DND-41 (cell line): Measurements from ENCODE around the gene PRR19.
A peak's percentile ranks its signal among the peaks of the same experiment; 100 is the strongest.

Source experiments
- ATAC-seq: fragments of 200-7000 bp; cut with Tn5 transposase; 3 replicates; pipeline ENCODE4 v1.9.1; 2021; ENCODE audit warnings: low read depth; ENCODE audit not compliant: insufficient read depth
- DNase-seq: peaks from one replicate; pipeline ENCODE4 v3.0.0-alpha.2; 2020
- H2AFZ ChIP-seq: 2 replicates; pipeline ENCODE4 v1.6.0; 2012; ENCODE audit warnings: low read depth, low read length
- H3K27ac ChIP-seq: 2 replicates; pipeline ENCODE4 v1.5.1; 2012; ENCODE audit warnings: low read length, inconsistent platforms
- H3K27me3 ChIP-seq: fragments of 200-600 bp; sonication (generic); 2 replicates; pipeline ENCODE4 v1.6.0; 2012; ENCODE audit warnings: low read length, mild to moderate bottlenecking, inconsistent platforms; ENCODE audit not compliant: insufficient read depth, poor library complexity
- H3K36me3 ChIP-seq: 2 replicates; pipeline ENCODE4 v1.5.1; 2012; ENCODE audit warnings: low read length, inconsistent platforms; ENCODE audit not compliant: insufficient read depth
- H3K4me1 ChIP-seq: 2 replicates; pipeline ENCODE4 v1.5.1; 2012; ENCODE audit warnings: mild to moderate bottlenecking, low read length; ENCODE audit not compliant: insufficient read depth
- H3K4me2 ChIP-seq: 2 replicates; pipeline ENCODE4 v1.6.0; 2012; ENCODE audit warnings: mild to moderate bottlenecking, moderate library complexity, low read length, inconsistent platforms; ENCODE audit not compliant: insufficient read depth
- H3K4me3 ChIP-seq, 2 experiments: fragments of 200-600 bp in 1 of 2; shearing (Covaris generic) in 1 of 2; 2 replicates each; pipeline ENCODE4 v1.5.1; 2012 to 2016; ENCODE audit warnings: inconsistent platforms in 2 of 2, low read length in 2 of 2, mild to moderate bottlenecking in 2 of 2, low read depth in 1 of 2, moderate library complexity in 1 of 2
- H3K79me2 ChIP-seq: 2 replicates; pipeline ENCODE4 v1.6.0; 2012; ENCODE audit warnings: low read length, inconsistent platforms; ENCODE audit not compliant: insufficient read depth
- H3K9ac ChIP-seq: 2 replicates; pipeline ENCODE4 v1.6.0; 2012; ENCODE audit warnings: low read depth, mild to moderate bottlenecking, inconsistent platforms, low read length, moderate library complexity
- H3K9me3 ChIP-seq: 2 replicates; pipeline ENCODE4 v1.5.1; 2012; ENCODE audit warnings: low read length, moderate library complexity, mild to moderate bottlenecking, inconsistent platforms; ENCODE audit not compliant: insufficient read depth, severe bottlenecking
- H4K20me1 ChIP-seq: 2 replicates; pipeline ENCODE4 v1.6.0; 2012; ENCODE audit warnings: low read length; ENCODE audit not compliant: insufficient read depth
- EZH2 ChIP-seq: IDR thresholded peaks from 3 replicates; pipeline ENCODE4 v1.6.1; 2012; ENCODE audit warnings: borderline replicate concordance, low read depth, mild to moderate bottlenecking, moderate library complexity, low read length, inconsistent platforms; ENCODE audit not compliant: severe bottlenecking
- TF ChIP-seq, protein P1 (sequence below): IDR thresholded peaks from 2 replicates; pipeline ENCODE4 v1.5.1; 2012; ENCODE audit warnings: borderline replicate concordance, low read length, moderate library complexity, mild to moderate bottlenecking; ENCODE audit not compliant: poor library complexity, severe bottlenecking; ENCODE audit errors: extremely low read depth

The PRR19 gene

DNA sequence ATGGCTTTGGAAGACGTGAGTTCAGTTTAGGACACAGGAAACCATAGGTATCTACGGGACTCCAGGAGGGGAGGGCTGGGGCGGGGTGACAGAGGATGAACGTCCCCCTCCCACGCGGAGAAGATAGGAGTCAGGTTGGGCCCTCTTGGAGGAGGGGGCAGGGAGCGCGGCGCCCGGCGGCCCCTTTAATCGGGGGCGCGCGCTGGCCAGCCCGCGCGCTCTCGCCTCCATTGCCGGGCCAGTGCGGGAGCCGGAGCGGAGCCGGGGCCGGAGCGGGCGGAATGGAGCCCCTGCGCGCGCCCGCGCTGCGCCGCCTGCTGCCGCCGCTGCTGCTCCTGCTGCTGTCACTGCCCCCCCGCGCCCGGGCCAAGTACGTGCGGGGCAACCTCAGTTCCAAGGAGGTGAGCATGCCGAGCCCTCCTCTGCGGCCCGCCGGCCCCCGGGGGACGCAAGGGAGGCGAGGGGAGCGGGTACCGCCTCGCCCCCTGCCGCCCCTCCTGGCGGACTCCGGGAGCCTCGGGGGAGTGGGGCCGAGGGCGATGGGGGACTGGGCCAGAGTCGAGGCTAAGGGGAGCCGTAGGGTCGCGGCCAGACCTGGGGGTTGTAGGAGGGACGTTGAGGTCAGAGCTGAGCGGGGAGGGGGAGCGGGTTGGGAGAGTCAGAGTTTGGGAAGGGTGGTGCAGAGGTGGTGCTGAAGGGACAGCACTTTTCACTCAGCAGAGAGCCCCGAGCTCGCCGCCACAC lies 11.3 kb downstream of the PRR19 start, which contains the start of gene TMEM145:
Gene TMEM145 (plus strand): TSS at position 214 of the 744 bp plus-strand sequence. CDS start 68 bp downstream, at position 282.
- Histone ChIP-seq H3K79me2 (no peaks in the 10 kb centered on the region), H3K9me3 (no peaks in the 10 kb centered on the region), H3K4me1 (peaks cover 16% of the 10 kb centered on the region), H3K27ac (no peak within 1 kb of the TSS), H3K36me3 (no peaks in the 10 kb centered on the region), H3K4me2 (peak within 1 kb of the TSS; percentile 57), H3K9ac (peak within 1 kb of the TSS; percentile 12; the same call in 1 of the 2 replicates), H2AFZ (no peak within 1 kb of the TSS), H3K27me3 (peaks cover 34% of the 10 kb centered on the region), H3K4me3 (peak within 1 kb of the TSS in 1 of 2 experiments; percentile 47; a peak in 2 of 4 replicates), H4K20me1 (peaks cover 3% of the 10 kb centered on the region)
- DNase-seq = peak; percentile 50
- peak; percentile 75 for TF ChIP-seq EZH2
- TF ChIP-seq, protein P1, sequence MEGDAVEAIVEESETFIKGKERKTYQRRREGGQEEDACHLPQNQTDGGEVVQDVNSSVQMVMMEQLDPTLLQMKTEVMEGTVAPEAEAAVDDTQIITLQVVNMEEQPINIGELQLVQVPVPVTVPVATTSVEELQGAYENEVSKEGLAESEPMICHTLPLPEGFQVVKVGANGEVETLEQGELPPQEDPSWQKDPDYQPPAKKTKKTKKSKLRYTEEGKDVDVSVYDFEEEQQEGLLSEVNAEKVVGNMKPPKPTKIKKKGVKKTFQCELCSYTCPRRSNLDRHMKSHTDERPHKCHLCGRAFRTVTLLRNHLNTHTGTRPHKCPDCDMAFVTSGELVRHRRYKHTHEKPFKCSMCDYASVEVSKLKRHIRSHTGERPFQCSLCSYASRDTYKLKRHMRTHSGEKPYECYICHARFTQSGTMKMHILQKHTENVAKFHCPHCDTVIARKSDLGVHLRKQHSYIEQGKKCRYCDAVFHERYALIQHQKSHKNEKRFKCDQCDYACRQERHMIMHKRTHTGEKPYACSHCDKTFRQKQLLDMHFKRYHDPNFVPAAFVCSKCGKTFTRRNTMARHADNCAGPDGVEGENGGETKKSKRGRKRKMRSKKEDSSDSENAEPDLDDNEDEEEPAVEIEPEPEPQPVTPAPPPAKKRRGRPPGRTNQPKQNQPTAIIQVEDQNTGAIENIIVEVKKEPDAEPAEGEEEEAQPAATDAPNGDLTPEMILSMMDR = peak; percentile 13
- peak; percentile 89 for ATAC-seq

DNA sequence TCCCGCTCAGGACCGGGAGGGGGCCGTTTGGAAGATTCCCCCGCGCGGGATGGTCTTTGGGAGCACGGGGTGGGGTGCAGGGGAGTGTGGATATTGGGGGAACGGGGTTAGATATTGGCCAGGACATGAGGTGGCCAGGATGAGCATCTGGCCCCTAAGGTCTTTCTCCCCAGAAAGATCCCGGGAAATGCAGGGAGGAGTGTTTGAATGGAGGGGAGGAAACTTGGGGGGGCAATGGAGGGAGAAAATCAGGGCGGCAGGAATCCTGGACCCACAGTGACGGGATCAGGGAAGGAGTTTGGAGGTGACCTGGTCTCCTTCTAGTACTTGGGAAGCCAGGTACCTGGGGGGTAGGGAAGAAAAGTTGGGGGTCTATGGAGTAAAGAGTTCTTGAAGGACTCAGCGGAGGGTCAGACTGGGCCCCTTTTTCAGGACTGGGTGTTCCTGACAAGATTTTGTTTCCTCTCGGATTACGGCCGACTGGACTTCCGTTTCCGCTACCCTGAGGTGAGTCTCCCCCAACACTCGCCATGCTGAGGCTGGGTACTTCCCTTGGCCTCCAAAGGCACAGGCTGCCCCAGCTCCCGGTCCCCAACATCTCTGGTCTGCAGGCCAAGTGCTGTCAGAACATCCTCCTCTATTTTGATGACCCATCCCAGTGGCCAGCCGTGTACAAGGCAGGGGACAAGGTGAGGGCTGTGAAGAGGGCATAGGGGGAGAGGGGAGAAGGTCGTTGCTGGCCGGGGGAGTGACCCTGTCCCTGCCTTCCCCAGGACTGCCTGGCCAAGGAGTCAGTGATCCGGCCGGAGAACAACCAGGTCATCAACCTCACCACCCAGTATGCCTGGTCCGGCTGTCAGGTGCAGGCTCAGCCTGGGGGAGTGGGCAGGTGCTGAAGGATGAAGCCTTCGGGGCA lies 12.2 kb downstream of the PRR19 start:
- Histone ChIP-seq H3K9me3 (no peaks in the 10 kb centered on the region), H3K79me2 (no peaks in the 10 kb centered on the region), H3K4me2 (peak overlapping the region; percentile 57), H3K27me3 (peaks cover 34% of the 10 kb centered on the region), H4K20me1 (peaks cover 3% of the 10 kb centered on the region), H2AFZ (no peak overlapping the region), H3K9ac (no peak overlapping the region), H3K36me3 (no peaks in the 10 kb centered on the region), H3K27ac (no peak overlapping the region), H3K4me1 (peaks cover 16% of the 10 kb centered on the region), H3K4me3 (no peak overlapping the region)
- DNase-seq = no peak
- TF ChIP-seq, protein P1 = no peak
- TF ChIP-seq EZH2 = no peak
- ATAC-seq = no peak

DNA sequence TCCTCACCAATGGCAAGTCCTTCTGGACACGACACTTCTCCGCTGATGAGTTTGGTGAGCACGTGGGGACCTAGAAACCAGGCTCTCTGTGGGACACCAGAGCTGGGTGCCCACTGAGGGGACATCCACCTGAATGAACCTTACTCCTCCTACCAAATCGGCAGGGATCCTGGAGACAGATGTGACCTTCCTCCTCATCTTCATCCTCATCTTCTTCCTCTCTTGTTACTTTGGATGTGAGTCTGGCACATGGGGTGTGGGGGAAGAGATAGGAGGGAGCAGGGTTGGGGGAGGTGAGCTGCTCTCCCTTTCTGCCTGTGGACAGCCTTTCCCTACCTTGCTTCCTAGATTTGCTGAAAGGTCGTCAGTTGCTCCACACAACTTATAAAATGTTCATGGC lies 13.1 kb downstream of the PRR19 start:
- H3K4me3 ChIP-seq = no peak overlapping the region
- H2AFZ ChIP-seq = no peak overlapping the region
- no peaks in the 10 kb centered on the region for H3K36me3 ChIP-seq
- H3K4me2 ChIP-seq = no peak overlapping the region
- peaks cover 3% of the 10 kb centered on the region for H4K20me1 ChIP-seq
- H3K9me3 ChIP-seq = no peaks in the 10 kb centered on the region
- H3K79me2 ChIP-seq = no peaks in the 10 kb centered on the region
- no peak for ATAC-seq
- no peak for DNase-seq
- H3K9ac ChIP-seq = no peak overlapping the region
- peaks cover 16% of the 10 kb centered on the region for H3K4me1 ChIP-seq
- TF ChIP-seq, protein P1 = no peak
- no peak for TF ChIP-seq EZH2
- peaks cover 34% of the 10 kb centered on the region for H3K27me3 ChIP-seq
- H3K27ac ChIP-seq = no peak overlapping the region
